MCF 10A (cell line): Measurements from ENCODE around the gene KITLG. TPM values are rescaled to one million over a fixed set of nuclear protein-coding genes. Genes with fewer than 3 reads are reported as not detected.

Source experiments
- BruUV-seq: library from RNA; stranded (reverse); fragments of 400-500 nt; replicated peaks from 2 replicates; lab custom pipeline; 2021; lab: Mats Ljungman, UMichigan
- CTCF ChIA-PET: fragments of 300-600 bp; sonication (Branson Sonifier 250); formaldehyde crosslinking; extraction: SDS; loops from one replicate; lab custom pipeline; 2021; ENCODE audit warnings: antibody characterized with exemption, inconsistent platforms; lab: Yijun Ruan, JAX
- POLR2A ChIA-PET: fragments of 300-600, 350-650 bp; sonication (Branson Sonifier 250); formaldehyde crosslinking; extraction: SDS; loops from one replicate; lab custom pipeline; 2020; ENCODE audit warnings: antibody characterized with exemption, inconsistent platforms; lab: Yijun Ruan, JAX
- DNase-seq: peaks from one replicate; pipeline ENCODE4 v3.0.0-alpha.2; 2018; ENCODE audit not compliant: unreplicated experiment
- H3K27ac Mint-ChIP-seq: one replicate; pipeline ENCODE4 v1.8.0; 2022; ENCODE audit warnings: mild to moderate bottlenecking, low read depth, mixed read lengths; ENCODE audit not compliant: unreplicated experiment
- H3K27me3 Mint-ChIP-seq: one replicate; pipeline ENCODE4 v1.8.0; 2022; ENCODE audit warnings: mixed read lengths; ENCODE audit not compliant: insufficient read depth, unreplicated experiment
- H3K36me3 Mint-ChIP-seq: one replicate; pipeline ENCODE4 v1.8.0; 2022; ENCODE audit warnings: mild to moderate bottlenecking, moderate library complexity, mixed read lengths; ENCODE audit not compliant: insufficient read depth, unreplicated experiment
- H3K4me1 Mint-ChIP-seq: one replicate; pipeline ENCODE4 v1.8.0; 2022; ENCODE audit warnings: mixed read lengths; ENCODE audit not compliant: insufficient read depth, unreplicated experiment
- H3K4me3 Mint-ChIP-seq: one replicate; pipeline ENCODE4 v1.8.0; 2022; ENCODE audit warnings: mild to moderate bottlenecking, moderate library complexity, mixed read lengths; ENCODE audit not compliant: unreplicated experiment
- H3K9me3 Mint-ChIP-seq: one replicate; pipeline ENCODE4 v1.8.0; 2022; ENCODE audit warnings: mixed read lengths; ENCODE audit not compliant: unreplicated experiment
- intact Hi-C: fragments of 100-400 bp; cut with micrococcal nuclease; formaldehyde crosslinking; loops from 2 replicates; pipeline ENCODE4 v1.14.1; 2022
- total RNA-seq: library from RNA; stranded (reverse); gene quantifications from 2 replicates; pipeline ENCODE4 v1.2.3, GENCODE V29; 2022
- TF ChIP-seq, protein P1 (sequence below): fragments of 200-600 bp; IDR thresholded peaks from one replicate; pipeline ENCODE4 v1.8.0; 2022; ENCODE audit warnings: antibody characterized with exemption, mild to moderate bottlenecking; ENCODE audit not compliant: unreplicated experiment

Gene KITLG
- total RNA-seq, 1 experiment from 2014 or later = 4.8 TPM

DNA sequence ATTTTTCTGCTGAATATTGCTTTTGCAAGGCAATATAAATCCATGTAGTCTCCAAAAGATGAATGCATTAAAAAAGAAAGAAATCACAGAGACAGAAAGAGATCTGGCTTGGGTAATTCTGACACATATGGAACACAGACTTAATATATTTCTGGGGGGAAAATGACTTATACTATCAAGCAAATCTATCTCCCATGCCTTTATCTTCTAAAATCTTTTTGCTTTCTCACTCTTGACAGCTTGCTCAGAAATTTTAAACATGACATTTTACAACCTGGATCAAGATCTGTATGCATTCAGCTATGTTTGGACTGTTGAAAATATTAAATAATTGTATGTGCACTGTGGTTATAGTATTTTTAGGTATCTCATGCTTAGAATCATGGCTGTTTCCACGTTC is 73.0 kb downstream of the KITLG start:
- TF ChIP-seq, protein P1, sequence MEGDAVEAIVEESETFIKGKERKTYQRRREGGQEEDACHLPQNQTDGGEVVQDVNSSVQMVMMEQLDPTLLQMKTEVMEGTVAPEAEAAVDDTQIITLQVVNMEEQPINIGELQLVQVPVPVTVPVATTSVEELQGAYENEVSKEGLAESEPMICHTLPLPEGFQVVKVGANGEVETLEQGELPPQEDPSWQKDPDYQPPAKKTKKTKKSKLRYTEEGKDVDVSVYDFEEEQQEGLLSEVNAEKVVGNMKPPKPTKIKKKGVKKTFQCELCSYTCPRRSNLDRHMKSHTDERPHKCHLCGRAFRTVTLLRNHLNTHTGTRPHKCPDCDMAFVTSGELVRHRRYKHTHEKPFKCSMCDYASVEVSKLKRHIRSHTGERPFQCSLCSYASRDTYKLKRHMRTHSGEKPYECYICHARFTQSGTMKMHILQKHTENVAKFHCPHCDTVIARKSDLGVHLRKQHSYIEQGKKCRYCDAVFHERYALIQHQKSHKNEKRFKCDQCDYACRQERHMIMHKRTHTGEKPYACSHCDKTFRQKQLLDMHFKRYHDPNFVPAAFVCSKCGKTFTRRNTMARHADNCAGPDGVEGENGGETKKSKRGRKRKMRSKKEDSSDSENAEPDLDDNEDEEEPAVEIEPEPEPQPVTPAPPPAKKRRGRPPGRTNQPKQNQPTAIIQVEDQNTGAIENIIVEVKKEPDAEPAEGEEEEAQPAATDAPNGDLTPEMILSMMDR = no peak
- intact Hi-C loops = no loop called here
- no peak overlapping the region for H3K27ac Mint-ChIP-seq
- DNase-seq = no peak
- BruUV-seq = no TSS peak
- H3K4me1 Mint-ChIP-seq = peaks cover 7% of the 10 kb centered on the region
- ChIA-PET CTCF (interaction anchor here (0.6 kb wide), 1 partner anchor 9 kb away, joined by 4 read pairs; no protein-coding TSS in a partner anchor), POLR2A (interaction anchor here (0.8 kb wide), 1 partner anchor 22 kb away, joined by 3 read pairs; no protein-coding TSS in a partner anchor)
- H3K9me3 Mint-ChIP-seq = no peaks in the 10 kb centered on the region
- peaks cover 20% of the 10 kb centered on the region for H3K36me3 Mint-ChIP-seq
- no peaks in the 10 kb centered on the region for H3K27me3 Mint-ChIP-seq
- no peak overlapping the region for H3K4me3 Mint-ChIP-seq

DNA sequence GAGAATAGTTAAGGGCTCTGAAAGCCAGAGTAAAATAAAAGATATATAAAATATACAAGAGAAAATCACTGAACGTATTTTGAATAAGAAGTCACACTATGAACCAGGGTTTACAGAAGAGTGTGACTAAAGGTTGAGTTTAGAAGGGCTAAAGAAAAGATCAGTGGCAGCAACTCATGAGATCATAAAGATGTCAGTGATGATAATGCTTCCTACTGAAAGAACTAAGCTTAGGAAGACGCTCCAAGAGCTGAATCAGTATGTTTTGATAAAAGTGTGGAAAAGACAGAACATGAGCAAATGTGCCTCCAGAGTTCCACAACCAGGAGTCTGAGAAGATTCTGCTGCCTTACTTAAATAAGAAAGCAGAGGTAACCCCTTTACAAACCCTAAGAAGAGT is 74.6 kb downstream of the KITLG start:
- no TSS peak for BruUV-seq
- Mint-ChIP-seq H3K27me3 (no peaks in the 10 kb centered on the region), H3K4me3 (no peak overlapping the region), H3K27ac (no peak overlapping the region), H3K4me1 (peaks cover 12% of the 10 kb centered on the region), H3K36me3 (peaks cover 27% of the 10 kb centered on the region), H3K9me3 (no peaks in the 10 kb centered on the region)
- DNase-seq = no peak
- ChIA-PET CTCF (no interaction called here), POLR2A (no interaction called here)
- intact Hi-C loops = no loop called here
- TF ChIP-seq, protein P1 = no peak

DNA sequence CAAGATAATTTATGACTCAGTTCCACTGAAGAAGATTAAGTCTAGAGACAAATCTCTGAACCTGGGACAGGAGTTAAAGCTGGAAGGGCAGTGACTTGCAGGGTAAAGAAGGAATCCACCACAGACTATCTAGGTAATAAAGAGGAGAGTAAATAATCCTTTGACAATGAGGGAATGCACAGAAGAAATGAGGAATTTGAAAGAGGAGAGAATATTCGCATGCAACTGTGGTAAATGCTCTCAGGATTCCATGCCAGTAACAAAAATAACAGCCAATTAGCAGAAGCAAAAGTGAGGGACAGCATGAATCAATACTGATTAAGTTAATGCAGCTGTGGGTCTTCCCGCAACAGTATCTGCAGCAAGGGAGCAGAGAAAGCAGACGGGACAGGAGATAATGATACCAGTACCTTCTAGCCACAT is 77.0 kb downstream of the KITLG start:
- peaks cover 27% of the 10 kb centered on the region for H3K36me3 Mint-ChIP-seq
- no peak overlapping the region for H3K27ac Mint-ChIP-seq
- no peaks in the 10 kb centered on the region for H3K27me3 Mint-ChIP-seq
- intact Hi-C loops = no loop called here
- BruUV-seq = no TSS peak
- peaks cover 8% of the 10 kb centered on the region for H3K9me3 Mint-ChIP-seq
- H3K4me3 Mint-ChIP-seq = no peak overlapping the region
- CTCF ChIA-PET = interaction anchor here (0.6 kb wide), 1 partner anchor 78 kb away, joined by 4 read pairs; no protein-coding TSS in a partner anchor
- peaks cover 12% of the 10 kb centered on the region for H3K4me1 Mint-ChIP-seq
- no peak for DNase-seq
- TF ChIP-seq, protein P1 = no peak
- POLR2A ChIA-PET = no interaction called here

DNA sequence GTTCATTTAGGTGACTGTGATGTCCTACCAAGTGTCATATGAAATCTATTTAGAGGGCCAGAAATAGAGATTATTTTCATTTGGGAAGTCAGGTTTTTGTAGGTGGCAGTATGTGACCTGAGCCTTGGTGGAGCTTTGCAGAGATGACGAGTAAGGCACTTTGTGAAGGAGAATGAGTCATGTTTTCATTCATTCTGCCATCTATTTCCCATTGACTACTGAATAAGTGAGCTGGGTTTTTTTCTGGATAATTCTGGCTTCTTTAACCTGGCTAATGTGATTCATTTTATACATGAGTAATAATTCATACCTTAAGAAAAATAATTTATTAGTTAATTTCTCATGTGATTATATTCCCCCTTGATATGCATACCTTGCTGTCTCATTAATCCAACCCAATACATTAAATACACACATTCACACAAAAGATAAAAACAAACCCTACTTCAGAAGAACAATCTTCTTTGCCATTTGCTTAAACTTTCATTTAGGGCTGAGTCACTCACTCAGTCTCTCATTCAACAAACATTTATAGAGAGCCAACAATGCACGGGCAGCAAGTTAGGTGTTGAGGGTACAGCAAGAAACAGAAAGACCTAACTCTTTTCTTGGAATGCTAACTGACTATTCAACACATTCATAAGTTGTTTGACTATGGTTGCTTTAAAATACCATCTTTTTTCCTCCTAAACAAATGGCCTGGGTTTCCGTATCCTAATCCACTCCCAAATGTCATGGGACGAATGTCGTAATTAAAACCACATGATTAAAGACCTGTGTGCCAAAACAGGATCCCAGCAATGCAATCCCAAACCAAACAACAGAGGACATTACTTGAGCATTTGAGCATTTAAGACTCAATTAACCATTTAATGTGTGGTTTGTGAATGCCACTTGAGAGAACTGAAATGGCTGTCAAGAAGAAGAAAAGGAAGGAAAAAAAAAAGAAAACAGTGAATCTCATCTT is 78.0 kb downstream of the KITLG start:
- ChIA-PET POLR2A (interaction anchor here (0.9 kb wide), 1 partner anchor 24 kb away, joined by 3 read pairs; no protein-coding TSS in a partner anchor), CTCF (interaction anchor here (0.6 kb wide), 2 partner anchors 79 to 394 kb away, joined by 3 to 4 read pairs; no protein-coding TSS in a partner anchor)
- H3K4me1 Mint-ChIP-seq = peaks cover 12% of the 10 kb centered on the region
- H3K9me3 Mint-ChIP-seq = peaks cover 13% of the 10 kb centered on the region
- intact Hi-C loops = no loop called here
- peak; percentile 47 for DNase-seq
- TF ChIP-seq, protein P1 = no peak
- no peak overlapping the region for H3K4me3 Mint-ChIP-seq
- peaks cover 27% of the 10 kb centered on the region for H3K36me3 Mint-ChIP-seq
- no peaks in the 10 kb centered on the region for H3K27me3 Mint-ChIP-seq
- no TSS peak for BruUV-seq
- peak overlapping the region; percentile 10 for H3K27ac Mint-ChIP-seq
